Fibroblast of mammary gland (primary cell): ENCODE data around the gene ADAMTSL2.

Source experiments
- DNase-seq: peaks from one replicate; pipeline ENCODE4 v3.0.0-alpha.2; 2010; ENCODE audit warnings: low read depth
- H3K4me3 ChIP-seq: 2 replicates; pipeline ENCODE4 v1.5.1; 2011; ENCODE audit warnings: low read depth, mild to moderate bottlenecking, low read length, moderate library complexity; ENCODE audit not compliant: control insufficient read depth
- CTCF ChIP-seq: conservative IDR thresholded peaks from 2 replicates; pipeline ENCODE4 v1.5.1; 2011; ENCODE audit warnings: low read depth, low read length, inconsistent platforms; ENCODE audit not compliant: control insufficient read depth, insufficient read depth

ADAMTSL2 gene

GRCh38 chr9:133525677-133526076 lies 8.8 kb upstream of the ADAMTSL2 start:
- H3K4me3 ChIP-seq, result no peak overlapping the region
- TF ChIP-seq CTCF, result no peak
- DNase-seq, result no peak

- no peak overlapping the region for H3K4me3 ChIP-seq
- TF ChIP-seq CTCF, result no peak
- DNase-seq, result no peak
Measured at GRCh38 chr9:133526721-133527321, 7.7 kb upstream of the ADAMTSL2 start.

GRCh38 chr9:133527444-133527920 lies 7.0 kb upstream of the ADAMTSL2 start:
- no peak for DNase-seq
- H3K4me3 ChIP-seq, result no peak overlapping the region
- TF ChIP-seq CTCF, result no peak

GRCh38 chr9:133528001-133528875 lies 6.3 kb upstream of the ADAMTSL2 start:
- TF ChIP-seq CTCF, result no peak
- no peak overlapping the region for H3K4me3 ChIP-seq
- DNase-seq, result no peak

- no peak for DNase-seq
- H3K4me3 ChIP-seq, result no peak overlapping the region
- TF ChIP-seq CTCF, result no peak
Measured at GRCh38 chr9:133528876-133529241, 5.6 kb upstream of the ADAMTSL2 start.

GRCh38 chr9:133529457-133529856 lies 5.0 kb upstream of the ADAMTSL2 start:
- no peak overlapping the region for H3K4me3 ChIP-seq
- no peak for DNase-seq
- TF ChIP-seq CTCF, result no peak
